Activated T-cell treated with anti-CD3 and anti-CD28 coated beads, Interleukin-2, amount 50 U/mL, for 1 hour (primary cell): ENCODE results near the gene HEXD.

Source experiments
- DNase-seq: peaks from one replicate; pipeline ENCODE4 v3.0.0-alpha.2; 2020

The HEXD gene

DNA sequence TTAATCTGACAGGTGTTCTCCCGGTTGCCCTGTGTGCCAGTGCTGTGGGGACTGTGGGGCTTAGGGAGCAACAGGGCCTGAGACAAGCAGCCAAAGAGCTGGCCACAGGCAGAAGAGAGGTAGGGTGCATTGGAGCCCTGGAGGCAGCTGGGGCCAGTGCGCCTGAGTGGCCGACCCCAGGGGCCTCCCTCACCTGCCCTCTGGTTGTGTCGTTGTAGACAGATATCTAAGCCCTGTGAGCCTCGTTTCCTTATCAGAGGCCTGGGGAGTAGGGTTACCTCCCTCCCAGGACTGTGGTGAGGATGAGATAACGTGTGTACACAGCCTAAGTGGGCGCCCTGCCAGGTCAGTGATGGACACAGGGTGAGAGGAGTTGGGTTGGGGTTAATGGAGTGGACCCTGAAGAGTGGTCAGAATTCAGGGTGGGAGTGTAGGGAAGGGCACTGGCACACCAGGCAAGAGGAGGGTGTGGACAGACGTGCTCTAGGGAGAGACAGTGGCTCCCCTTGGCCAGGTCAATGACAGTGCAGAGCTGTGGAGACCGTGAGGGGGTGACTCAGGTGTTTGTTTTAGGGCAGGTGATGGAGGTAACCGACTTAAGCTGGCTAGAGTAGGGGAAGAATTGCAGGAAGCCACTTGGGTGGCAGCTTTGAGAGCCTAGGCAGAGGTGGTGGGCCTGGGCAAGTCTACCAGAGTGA, 43.8 kb downstream of the HEXD start:
- DNase-seq, result no peak

GRCh38 chr17:82463391-82463790, 45.2 kb downstream of the HEXD start:
- no peak for DNase-seq

GRCh38 chr17:82463925-82464566, 45.9 kb downstream of the HEXD start:
- DNase-seq, result no peak

GRCh38 chr17:82464567-82464929, 46.4 kb downstream of the HEXD start:
- no peak for DNase-seq

DNA sequence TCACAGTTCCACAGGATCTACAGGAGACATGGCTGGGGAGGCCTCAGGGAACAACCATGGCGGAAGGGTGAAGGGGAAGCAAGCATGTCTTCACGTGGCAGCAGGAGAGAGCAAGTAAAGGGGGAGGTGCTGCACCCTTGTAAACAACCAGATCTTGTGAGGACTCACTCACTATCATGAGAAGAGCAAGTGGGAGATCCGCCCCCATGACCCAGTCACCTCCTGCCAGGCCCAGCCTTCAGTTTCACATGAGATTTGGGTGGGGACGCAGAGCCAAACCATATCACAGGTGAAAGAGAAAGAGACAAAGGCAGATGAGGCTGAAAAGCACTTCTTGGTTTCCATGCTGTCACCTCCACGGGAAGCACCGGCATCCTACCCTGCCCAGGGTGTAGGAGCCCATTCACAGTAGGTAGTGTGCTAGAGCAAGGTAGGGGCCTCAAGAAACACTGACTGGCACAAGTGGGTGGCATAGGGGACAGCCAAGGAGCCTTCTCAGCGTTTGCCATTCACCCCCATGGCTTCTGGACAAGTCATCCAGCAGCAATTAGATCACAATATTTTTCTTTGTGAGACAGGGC, 47.0 kb downstream of the HEXD start:
- no peak for DNase-seq

GRCh38 chr17:82468692-82469091, 50.5 kb downstream of the HEXD start:
- no peak for DNase-seq

DNA sequence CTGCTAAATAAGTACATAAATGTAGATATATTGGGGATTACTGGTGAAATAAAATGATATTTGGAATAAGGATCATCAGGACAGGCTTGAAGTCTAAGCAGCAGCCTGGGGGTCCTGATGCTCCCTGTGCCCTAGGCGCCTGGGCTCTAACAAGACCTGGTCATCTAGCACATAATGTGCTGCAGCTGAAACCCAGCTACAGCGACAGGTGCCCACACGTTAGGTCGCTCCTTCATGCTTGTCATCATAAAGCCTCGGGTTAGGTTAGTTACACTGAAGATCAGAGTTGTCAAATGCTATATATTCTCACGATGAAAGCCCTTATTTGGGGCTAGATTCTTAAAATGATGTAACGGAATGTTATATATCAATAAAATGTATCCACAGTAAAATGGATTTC, 51.9 kb downstream of the HEXD start:
- DNase-seq, result no peak

- no peak for DNase-seq
Measured at GRCh38 chr17:82474223-82475010, 56.3 kb downstream of the HEXD start.

GRCh38 chr17:82475458-82475857, 57.3 kb downstream of the HEXD start:
- no peak for DNase-seq

DNA sequence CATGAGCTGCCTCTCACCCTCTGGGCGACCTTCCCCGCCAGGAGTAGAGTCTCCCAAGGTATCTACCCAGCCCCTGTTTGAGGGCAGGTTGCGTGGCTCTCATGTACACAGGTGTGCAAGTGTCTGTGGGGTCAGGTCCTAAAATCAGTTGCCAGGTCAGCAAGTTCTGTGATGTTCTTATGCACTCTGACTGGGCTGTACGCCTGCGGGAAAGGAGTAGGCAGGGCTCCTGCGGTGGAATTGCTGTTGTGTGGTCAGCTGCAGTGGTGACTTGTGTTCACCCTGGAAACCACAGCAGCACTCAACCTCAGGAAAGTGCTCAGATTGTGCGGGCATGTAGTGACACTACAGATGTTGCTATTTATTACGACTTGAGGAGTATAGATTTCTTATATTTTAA, 59.8 kb downstream of the HEXD start:
- DNase-seq, result no peak

- no peak for DNase-seq
Measured at GRCh38 chr17:82479602-82480001, 61.5 kb downstream of the HEXD start.

GRCh38 chr17:82480318-82480717, 62.2 kb downstream of the HEXD start:
- DNase-seq, result no peak

- DNase-seq, result no peak
Measured at GRCh38 chr17:82483204-82483660, 65.1 kb downstream of the HEXD start.

GRCh38 chr17:82483836-82484235, 65.7 kb downstream of the HEXD start:
- no peak for DNase-seq

DNA sequence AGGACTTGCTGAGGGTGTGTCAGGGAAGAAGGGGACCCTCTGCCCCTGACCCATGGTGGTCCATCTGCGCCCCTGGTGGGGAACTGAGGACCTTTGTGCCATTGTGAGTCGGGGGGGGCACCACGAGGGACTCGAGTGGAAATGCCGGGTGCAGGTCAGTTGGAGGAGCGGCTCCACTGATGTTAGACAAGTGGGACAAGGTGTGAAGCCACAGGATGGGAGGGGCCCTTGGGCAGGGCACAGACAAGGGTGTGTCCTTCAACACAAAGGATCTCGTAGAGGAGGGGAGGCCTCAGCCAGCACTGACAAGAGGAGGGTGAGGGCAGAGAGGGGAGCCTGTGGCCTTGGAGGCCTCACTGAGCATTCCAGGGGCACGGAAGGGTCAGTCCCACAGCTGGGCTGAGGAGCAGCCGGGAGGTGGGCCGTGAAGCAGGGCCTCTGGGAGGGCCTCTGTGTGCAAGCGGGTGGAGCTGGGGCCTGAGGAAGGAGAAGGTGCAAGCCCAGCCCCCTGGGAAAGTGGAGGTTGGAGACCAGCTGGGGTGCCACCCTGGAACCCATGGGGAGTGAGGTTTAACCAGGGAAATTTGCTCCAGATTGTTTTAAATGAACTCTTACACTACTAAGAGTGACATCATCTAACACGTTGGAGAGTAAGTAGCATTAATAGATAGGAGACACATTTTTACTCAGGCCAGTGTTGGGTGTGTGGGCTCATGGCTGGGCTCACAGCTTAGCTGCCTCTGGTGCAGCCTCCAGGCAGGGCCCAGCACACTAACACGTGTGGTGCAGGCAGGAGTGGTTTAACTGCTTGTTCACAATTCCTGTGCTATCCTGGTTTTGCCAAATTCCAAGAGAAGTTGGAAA, 68.3 kb downstream of the HEXD start:
- DNase-seq, result no peak

GRCh38 chr17:82487910-82488309, 69.8 kb downstream of the HEXD start:
- DNase-seq, result no peak

- DNase-seq, result no peak
Measured at GRCh38 chr17:82489117-82489516, 71.0 kb downstream of the HEXD start.

DNA sequence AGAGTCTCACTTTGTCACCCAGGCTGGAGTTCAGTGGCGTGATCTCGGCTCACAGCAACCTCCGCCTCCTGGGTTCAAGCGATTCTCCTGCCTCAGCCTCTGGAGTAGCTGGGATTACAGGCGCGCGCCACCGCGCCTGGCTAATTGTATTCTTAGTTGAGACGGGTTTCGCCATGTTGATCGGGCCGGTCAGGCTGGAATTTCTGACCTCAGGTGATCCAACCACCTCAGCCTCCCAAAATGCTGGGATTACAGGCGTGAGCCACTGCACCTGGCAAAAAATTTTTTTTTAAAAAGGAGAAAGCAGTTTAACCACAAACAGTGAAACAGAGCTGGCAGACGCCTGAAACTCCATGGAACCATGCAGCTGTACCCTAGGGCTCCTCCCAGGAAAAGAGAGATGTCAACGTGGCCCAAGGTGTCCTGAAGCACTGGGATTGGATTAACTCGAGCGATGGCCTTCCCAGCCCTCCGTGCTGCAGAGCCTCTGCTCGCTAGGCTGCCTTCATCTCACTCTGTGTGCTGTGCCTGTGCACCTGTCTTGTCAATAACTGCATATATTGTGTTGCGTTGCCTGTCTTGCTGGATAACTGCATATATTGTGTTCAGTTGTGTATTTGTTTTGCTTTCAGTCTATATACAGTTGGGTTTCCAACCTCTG, 71.8 kb downstream of the HEXD start:
- DNase-seq, result no peak

DNA sequence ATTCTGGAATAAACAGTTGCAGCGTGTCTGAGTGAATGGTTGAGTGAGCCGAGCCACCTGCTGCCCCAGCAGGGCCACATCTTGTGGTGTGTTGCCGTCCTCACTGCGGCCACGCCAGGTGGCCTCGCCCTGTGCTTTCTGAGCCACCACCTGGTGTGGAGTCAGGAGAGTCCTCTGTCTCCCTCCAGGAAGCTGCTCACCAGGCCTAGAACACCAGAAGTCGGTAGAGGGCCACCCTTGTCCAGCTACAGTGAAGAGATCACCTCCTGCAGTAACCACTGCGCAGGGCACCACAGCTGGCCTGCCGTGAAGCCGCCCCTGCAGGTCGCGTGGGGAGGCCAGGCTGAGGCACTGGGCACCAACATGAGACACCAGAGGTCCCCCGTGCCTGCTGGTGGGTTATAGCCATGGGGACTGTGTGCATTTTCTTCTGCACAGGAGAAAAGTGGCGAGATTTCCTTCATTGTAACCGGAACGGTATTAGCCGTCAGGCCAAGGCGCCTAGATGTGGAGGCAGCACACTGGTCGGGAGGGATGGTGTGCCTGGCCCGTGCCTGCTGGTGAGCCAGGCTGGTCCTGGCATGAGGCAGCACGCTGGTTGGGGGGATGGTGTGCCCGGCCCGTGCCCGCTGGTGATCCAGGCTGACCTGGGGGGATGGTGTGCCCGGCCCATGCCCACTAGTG, 72.5 kb downstream of the HEXD start:
- no peak for DNase-seq

- no peak for DNase-seq
Measured at GRCh38 chr17:82491196-82491530, 73.0 kb downstream of the HEXD start.

DNA sequence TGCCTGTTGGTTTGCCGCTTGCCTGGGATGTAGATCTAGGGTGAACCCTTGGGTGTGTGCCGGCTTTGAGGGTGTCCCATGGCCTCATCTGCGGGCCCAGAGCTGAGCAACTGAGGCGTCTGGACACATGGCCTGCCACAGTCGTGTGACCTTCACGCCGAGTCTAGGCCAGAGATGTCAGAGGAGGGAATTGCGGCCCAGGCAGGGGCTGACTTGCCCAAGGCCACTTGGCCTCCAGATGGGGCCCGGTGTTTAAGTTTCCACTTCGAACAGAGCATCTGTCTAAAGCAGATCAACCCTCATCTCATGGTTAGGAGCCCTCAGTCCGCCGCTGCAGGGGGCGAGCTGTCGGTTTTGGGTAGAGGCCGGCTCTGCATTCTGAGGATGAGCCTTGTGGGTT, 73.4 kb downstream of the HEXD start:
- no peak for DNase-seq
